Astrocyte of the cerebellum (primary cell): ENCODE measurements around the gene DDX50.

Experiments
- DNase-seq: peaks from one replicate; pipeline ENCODE4 v3.0.0-alpha.2; 2011; ENCODE audit warnings: low read depth
- H3K4me3 ChIP-seq: 2 replicates; pipeline ENCODE4 v1.5.1; 2011; ENCODE audit warnings: mild to moderate bottlenecking, low read depth, low read length, moderate library complexity
- CTCF ChIP-seq: IDR thresholded peaks from 2 replicates; pipeline ENCODE4 v1.5.1; 2012; ENCODE audit warnings: low read length, low read depth, moderate library complexity, mild to moderate bottlenecking; ENCODE audit errors: missing control alignments
- in situ Hi-C: cut with HindIII; loops from 2 replicates; pipeline ENCODE4 v1.10.0; 2017; ENCODE audit warnings: low sequenced_read_pairs

The DDX50 gene

GRCh38 chr10:68870061-68870460 is 31.1 kb upstream of the DDX50 start:
- in situ Hi-C loops = no loop called here
- no peak for DNase-seq

GRCh38 chr10:68870545-68871104 is 30.5 kb upstream of the DDX50 start:
- no peak for DNase-seq
- TF ChIP-seq CTCF = no peak
- in situ Hi-C loops = no loop called here
- H3K4me3 ChIP-seq = no peak overlapping the region

More at GRCh38 chr10:68870061-68870460, 31.1 kb upstream of the DDX50 start:
- TF ChIP-seq CTCF = no peak
- no peak overlapping the region for H3K4me3 ChIP-seq

- in situ Hi-C loops = no loop called here
- no peak for TF ChIP-seq CTCF
- DNase-seq = peak; percentile 9
- H3K4me3 ChIP-seq = no peak overlapping the region
Measured at GRCh38 chr10:68871105-68871711, 29.9 kb upstream of the DDX50 start.

- peak; percentile 99 for DNase-seq
- in situ Hi-C loops = no loop called here
- no peak for TF ChIP-seq CTCF
- H3K4me3 ChIP-seq = no peak overlapping the region
Measured at GRCh38 chr10:68871731-68872342, 29.3 kb upstream of the DDX50 start.

- DNase-seq = no peak
- H3K4me3 ChIP-seq = no peak overlapping the region
- in situ Hi-C loops = no loop called here
- TF ChIP-seq CTCF = no peak
Measured at GRCh38 chr10:68876246-68877138, 24.6 kb upstream of the DDX50 start.

GRCh38 chr10:68877482-68878110 is 23.5 kb upstream of the DDX50 start:
- in situ Hi-C loops = no loop called here
- no peak overlapping the region for H3K4me3 ChIP-seq
- no peak for TF ChIP-seq CTCF
- no peak for DNase-seq
